Neural progenitor cell (in vitro differentiated cells): ENCODE data around the gene PKDREJ.

ENCODE experiments used
- CTCF ChIP-seq: fragments of 200-600 bp; sonication (generic); IDR thresholded peaks from 2 replicates; pipeline ENCODE4 v1.5.1; 2017; ENCODE audit warnings: antibody characterized with exemption, mild to moderate bottlenecking
- EZH2phosphoT487 ChIP-seq: fragments of 200-600 bp; sonication (generic); IDR thresholded peaks from 2 replicates; pipeline ENCODE4 v1.6.1; 2017; ENCODE audit warnings: antibody characterized with exemption

GRCh38 chr22:46242076-46242475 is 21.1 kb downstream of the PKDREJ start:
- TF ChIP-seq CTCF (no peak), EZH2phosphoT487 (no peak)
